GM19023 (cell line): ENCODE measurements around the gene PHC2.

Experiments
- ATAC-seq: cut with Tn5 transposase; IDR thresholded peaks from one replicate; pipeline ENCODE4 v1.9.1; 2021; ENCODE audit warnings: mild to moderate bottlenecking, moderate library complexity; ENCODE audit not compliant: unreplicated experiment

Gene PHC2

GRCh38 chr1:33275706-33276572, 155.0 kb downstream of the PHC2 start:
- ATAC-seq, result no peak

- ATAC-seq, result no peak
Observed at GRCh38 chr1:33275195-33275594, 155.7 kb downstream of the PHC2 start.

- ATAC-seq, result no peak
Observed at GRCh38 chr1:33274446-33274845, 156.4 kb downstream of the PHC2 start.

GRCh38 chr1:33273961-33274371, 156.9 kb downstream of the PHC2 start:
- no peak for ATAC-seq
